K562 (cell line): ENCODE data around the gene CDH7.

Source experiments
- CEBPZ ChIP-seq: fragments of 150-350 bp; IDR thresholded peaks from 2 replicates; pipeline ENCODE4 v1.6.1; 2014; ENCODE audit warnings: low read depth, mild to moderate bottlenecking, low read length, borderline replicate concordance
- CTCF ChIP-seq, 3 experiments: IDR thresholded peaks in 2 of 3; conservative IDR thresholded peaks in 1 of 3; 2 replicates each; pipeline ENCODE4 v1.5.1; 2011 to 2012; ENCODE audit warnings: low read length in 3 of 3, mild to moderate bottlenecking in 3 of 3, control low read depth in 2 of 3, improper control_type of control experiment in 1 of 3, inconsistent platforms in 1 of 3, low read depth in 1 of 3, mixed read lengths in 1 of 3, moderate library complexity in 1 of 3; ENCODE audit not compliant: insufficient read depth in 2 of 3
- ELF4 ChIP-seq: fragments of 450-650 bp; formaldehyde crosslinking; IDR thresholded peaks from 2 replicates; pipeline ENCODE4 v1.4.0; 2022; ENCODE audit warnings: missing genetic modification characterization
- GATA2 ChIP-seq: sonication (generic); formaldehyde crosslinking; IDR thresholded peaks from 2 replicates; pipeline ENCODE4 v1.4.0; 2020; ENCODE audit warnings: mild to moderate bottlenecking, missing genetic modification reagents
- NFRKB ChIP-seq: fragments of 450-650 bp; IDR thresholded peaks from 2 replicates; pipeline ENCODE4 v1.6.1; 2016; ENCODE audit warnings: low read depth
- POLR2AphosphoS5 ChIP-seq: IDR thresholded peaks from 2 replicates; pipeline ENCODE4 v1.6.1; 2011; ENCODE audit warnings: mild to moderate bottlenecking, low read depth, low read length, moderate library complexity; ENCODE audit not compliant: control insufficient read depth, insufficient read depth
- POLR2G ChIP-seq: fragments of 200-400 bp; formaldehyde crosslinking; IDR thresholded peaks from 2 replicates; pipeline ENCODE4 v1.6.1; 2017; ENCODE audit warnings: low read depth, mild to moderate bottlenecking, antibody characterized with exemption, low read length, moderate library complexity
- PRPF4 ChIP-seq: fragments of 200-400 bp; formaldehyde crosslinking; IDR thresholded peaks from one replicate; pipeline ENCODE4 v1.6.1; 2017; ENCODE audit warnings: low read length, low read depth, mild to moderate bottlenecking; ENCODE audit not compliant: insufficient read depth, poor library complexity, severe bottlenecking
- YY1 ChIP-seq, 3 experiments: IDR thresholded peaks; 2 replicates each; pipeline ENCODE4 v1.6.1; 2011; ENCODE audit warnings: low read length in 2 of 3, mild to moderate bottlenecking in 2 of 3, moderate library complexity in 2 of 3, borderline replicate concordance in 1 of 3, control low read depth in 1 of 3, low read depth in 1 of 3; ENCODE audit not compliant: insufficient read depth in 3 of 3, insufficient replicate concordance in 2 of 3, control insufficient read depth in 1 of 3, insufficient read length in 1 of 3; ENCODE audit errors: extremely low read depth in 1 of 3
- ZBTB7A ChIP-seq: IDR thresholded peaks from 2 replicates; pipeline ENCODE4 v1.6.1; 2011; ENCODE audit warnings: low read depth, mild to moderate bottlenecking, low read length, moderate library complexity, borderline replicate concordance; ENCODE audit not compliant: control insufficient read depth
- ZNF699 ChIP-seq: fragments of 250-450 bp; sonication (Bioruptor Pico); IDR thresholded peaks from 2 replicates; pipeline ENCODE4 v1.8.0; 2021; ENCODE audit warnings: mild to moderate bottlenecking, moderate library complexity; ENCODE audit not compliant: insufficient replicate concordance
- ZNF707 ChIP-seq: fragments of 250-450 bp; sonication (Bioruptor Pico); conservative IDR thresholded peaks from 2 replicates; pipeline ENCODE4 v1.8.0; 2022; ENCODE audit warnings: inconsistent platforms, mild to moderate bottlenecking, moderate library complexity

GRCh38 chr18:65901522-65901921 is 150.7 kb downstream of the CDH7 start:
- TF ChIP-seq CTCF (IDR thresholded peaks at IDR 0.05 in 2 of 3, conservative IDR thresholded peaks at IDR 0.05 in 1 of 3; ENCODE audit: insufficient read depth in 2 of 3, low read depth in 1 of 3, low read length in 3 of 3) (no peak), ELF4 (CRISPR knock-in tag) (no peak), PRPF4 (no peak), POLR2AphosphoS5 (no peak), GATA2 (CRISPR knock-in tag) (no peak), YY1 (IDR thresholded peaks at IDR 0.05; ENCODE audit: borderline replicate concordance in 1 of 3, control insufficient read depth in 1 of 3, extremely low read depth in 1 of 3, insufficient read depth in 3 of 3, insufficient read length in 1 of 3, insufficient replicate concordance in 2 of 3, low read depth in 1 of 3, low read length in 2 of 3) (no peak), CEBPZ (no peak), ZNF699 (CRISPR knock-in tag) (no peak), ZBTB7A (no peak), NFRKB (no peak), POLR2G (no peak), ZNF707 (CRISPR knock-in tag) (no peak)
